ENCODE data around the gene CNOT3.
"Not testable (repeated sequence)": the region's sequence is repeated elsewhere in the genome, so short reads cannot be mapped to it uniquely, and the experiment has no call there.

The CNOT3 gene

DNA sequence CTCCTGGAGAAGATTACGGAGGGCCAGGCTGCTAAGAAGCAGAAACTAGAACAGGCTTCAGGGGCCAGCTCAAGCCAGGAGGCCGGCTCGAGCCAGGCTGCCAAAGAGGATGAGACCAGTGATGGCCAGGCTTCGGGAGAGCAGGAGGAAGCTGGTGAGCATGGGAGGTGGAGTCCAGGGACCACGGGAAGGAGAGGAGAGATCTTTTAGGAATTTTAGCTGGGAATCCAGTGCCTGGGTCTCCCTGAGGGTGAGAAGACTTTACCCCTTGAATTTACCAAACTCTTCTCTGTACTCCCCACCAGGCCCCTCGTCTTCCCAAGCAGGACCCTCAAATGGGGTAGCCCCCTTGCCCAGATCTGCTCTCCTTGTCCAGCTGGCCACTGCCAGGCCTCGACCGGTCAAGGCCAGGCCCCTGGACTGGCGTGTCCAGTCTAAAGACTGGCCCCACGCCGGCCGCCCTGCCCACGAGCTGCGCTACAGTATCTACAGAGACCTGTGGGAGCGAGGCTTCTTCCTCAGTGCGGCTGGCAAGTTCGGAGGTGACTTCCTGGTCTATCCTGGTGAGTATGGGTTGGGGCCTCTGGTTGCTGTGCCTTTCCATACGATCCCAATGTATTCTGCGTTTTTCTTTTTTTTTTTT, 54.4 kb downstream of the CNOT3 start:
- H3K36me3 ChIP-seq (ENCODE audit: low read length) = peaks cover 4% of the 10 kb centered on the region
- 0 out of 2 replicates have a peak overlapping the region, but pooled peaks have one; percentile 87 for H3K27ac ChIP-seq (ENCODE audit: low read depth, low read length)
- H3F3A ChIP-seq (ENCODE audit: insufficient read depth) = 0 out of 2 replicates have a peak, but pooled peaks cover 2% of the 10 kb centered on the region
- no peaks in the 10 kb centered on the region for H4K20me1 ChIP-seq (ENCODE audit: low read depth, low read length)
- no peaks in the 10 kb centered on the region for H3K27me3 ChIP-seq (ENCODE audit: low read length)
- H3K79me2 ChIP-seq (ENCODE audit: insufficient read depth, low read length) = peaks cover 22% of the 10 kb centered on the region
- H3K4me3 ChIP-seq (ENCODE audit: insufficient read depth, low read length, poor library complexity, severe bottlenecking) = peak overlapping the region; percentile 61
- peak overlapping the region; percentile 71 for H3K4me2 ChIP-seq (ENCODE audit: low read depth, low read length, poor library complexity, severe bottlenecking)
- peak overlapping the region; percentile 75 for H3K9ac ChIP-seq (ENCODE audit: low read length)
- no peaks in the 10 kb centered on the region for H3K9me2 ChIP-seq (replicated peaks; ENCODE audit: insufficient read depth, low read length)
- H2AFZ ChIP-seq (ENCODE audit: low read depth, low read length, severe bottlenecking) = peak overlapping the region; percentile 37
- H3K9me3 ChIP-seq (ENCODE audit: insufficient read depth, low read length) = no peaks in the 10 kb centered on the region
- no peak for TF ChIP-seq EZH2phosphoT487 (conservative IDR thresholded peaks at IDR 0.05; ENCODE audit: low read length)

DNA sequence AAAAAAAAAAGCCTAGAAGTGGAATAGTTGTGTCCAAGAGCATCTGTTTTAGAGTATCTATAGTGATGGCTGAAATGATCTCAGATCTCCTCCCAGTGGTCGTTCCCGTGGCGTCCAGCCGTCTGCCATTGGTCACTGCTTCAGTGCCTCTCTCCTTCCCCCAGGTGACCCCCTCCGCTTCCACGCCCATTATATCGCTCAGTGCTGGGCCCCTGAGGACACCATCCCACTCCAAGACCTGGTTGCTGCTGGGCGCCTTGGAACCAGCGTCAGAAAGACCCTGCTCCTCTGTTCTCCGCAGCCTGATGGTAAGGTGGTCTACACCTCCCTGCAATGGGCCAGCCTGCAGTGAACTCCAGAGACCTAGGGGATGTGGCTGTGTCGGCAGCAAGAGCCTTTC, 55.4 kb downstream of the CNOT3 start:
- Histone ChIP-seq H3K4me3 (ENCODE audit: insufficient read depth, low read length, poor library complexity, severe bottlenecking) (no peak overlapping the region), H3K9me3 (ENCODE audit: insufficient read depth, low read length) (no peaks in the 10 kb centered on the region), H3K27ac (ENCODE audit: low read depth, low read length) (no peak overlapping the region), H3F3A (ENCODE audit: insufficient read depth) (0 out of 2 replicates have a peak, but pooled peaks cover 4% of the 10 kb centered on the region), H3K36me3 (ENCODE audit: low read length) (peaks cover 4% of the 10 kb centered on the region), H3K9me2 (replicated peaks; ENCODE audit: insufficient read depth, low read length) (no peaks in the 10 kb centered on the region), H3K4me2 (ENCODE audit: low read depth, low read length, poor library complexity, severe bottlenecking) (no peak overlapping the region), H4K20me1 (ENCODE audit: low read depth, low read length) (no peaks in the 10 kb centered on the region), H3K27me3 (ENCODE audit: low read length) (no peaks in the 10 kb centered on the region), H3K9ac (ENCODE audit: low read length) (no peak overlapping the region), H2AFZ (ENCODE audit: low read depth, low read length, severe bottlenecking) (no peak overlapping the region), H3K79me2 (ENCODE audit: insufficient read depth, low read length) (peaks cover 22% of the 10 kb centered on the region)
- TF ChIP-seq, protein P1, sequence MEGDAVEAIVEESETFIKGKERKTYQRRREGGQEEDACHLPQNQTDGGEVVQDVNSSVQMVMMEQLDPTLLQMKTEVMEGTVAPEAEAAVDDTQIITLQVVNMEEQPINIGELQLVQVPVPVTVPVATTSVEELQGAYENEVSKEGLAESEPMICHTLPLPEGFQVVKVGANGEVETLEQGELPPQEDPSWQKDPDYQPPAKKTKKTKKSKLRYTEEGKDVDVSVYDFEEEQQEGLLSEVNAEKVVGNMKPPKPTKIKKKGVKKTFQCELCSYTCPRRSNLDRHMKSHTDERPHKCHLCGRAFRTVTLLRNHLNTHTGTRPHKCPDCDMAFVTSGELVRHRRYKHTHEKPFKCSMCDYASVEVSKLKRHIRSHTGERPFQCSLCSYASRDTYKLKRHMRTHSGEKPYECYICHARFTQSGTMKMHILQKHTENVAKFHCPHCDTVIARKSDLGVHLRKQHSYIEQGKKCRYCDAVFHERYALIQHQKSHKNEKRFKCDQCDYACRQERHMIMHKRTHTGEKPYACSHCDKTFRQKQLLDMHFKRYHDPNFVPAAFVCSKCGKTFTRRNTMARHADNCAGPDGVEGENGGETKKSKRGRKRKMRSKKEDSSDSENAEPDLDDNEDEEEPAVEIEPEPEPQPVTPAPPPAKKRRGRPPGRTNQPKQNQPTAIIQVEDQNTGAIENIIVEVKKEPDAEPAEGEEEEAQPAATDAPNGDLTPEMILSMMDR (IDR thresholded peaks at IDR 0.05; ENCODE audit: insufficient read depth, low read length, poor library complexity, severe bottlenecking) = no peak
- TF ChIP-seq EZH2phosphoT487 (conservative IDR thresholded peaks at IDR 0.05; ENCODE audit: low read length) = no peak

DNA sequence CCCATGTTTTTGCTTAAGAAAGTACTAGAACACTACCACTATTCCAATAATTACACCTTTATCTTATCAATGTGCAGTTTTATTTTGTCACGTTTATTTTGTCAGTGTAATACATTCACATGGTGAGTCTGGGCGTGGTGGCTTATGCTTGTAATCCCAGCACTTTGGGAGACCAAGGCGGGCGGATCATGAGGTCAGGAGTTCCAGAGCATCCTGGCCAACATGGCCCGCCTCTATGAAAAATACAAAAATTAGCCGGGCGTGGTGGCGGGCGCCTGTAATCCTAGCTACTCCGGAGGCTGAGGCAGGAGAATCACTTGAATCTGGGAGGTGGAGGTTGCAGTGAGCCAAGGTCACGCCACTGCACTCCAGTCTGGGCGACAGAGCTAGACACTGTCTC, 56.9 kb downstream of the CNOT3 start:
- H3K27ac ChIP-seq (ENCODE audit: low read depth, low read length); H3K9me3 ChIP-seq (ENCODE audit: insufficient read depth, low read length); H3K36me3 ChIP-seq (ENCODE audit: low read length); H3K4me3 ChIP-seq (ENCODE audit: insufficient read depth, low read length, poor library complexity, severe bottlenecking); H3K4me2 ChIP-seq (ENCODE audit: low read depth, low read length, poor library complexity, severe bottlenecking); H3F3A ChIP-seq (ENCODE audit: insufficient read depth); H3K27me3 ChIP-seq (ENCODE audit: low read length); H4K20me1 ChIP-seq (ENCODE audit: low read depth, low read length); H2AFZ ChIP-seq (ENCODE audit: low read depth, low read length, severe bottlenecking); H3K9ac ChIP-seq (ENCODE audit: low read length); H3K9me2 ChIP-seq (replicated peaks; ENCODE audit: insufficient read depth, low read length): not testable (repeated sequence)
- H3K79me2 ChIP-seq (ENCODE audit: insufficient read depth, low read length) = peaks cover 13% of the 10 kb centered on the region; the same call in 1 of the 2 replicates

DNA sequence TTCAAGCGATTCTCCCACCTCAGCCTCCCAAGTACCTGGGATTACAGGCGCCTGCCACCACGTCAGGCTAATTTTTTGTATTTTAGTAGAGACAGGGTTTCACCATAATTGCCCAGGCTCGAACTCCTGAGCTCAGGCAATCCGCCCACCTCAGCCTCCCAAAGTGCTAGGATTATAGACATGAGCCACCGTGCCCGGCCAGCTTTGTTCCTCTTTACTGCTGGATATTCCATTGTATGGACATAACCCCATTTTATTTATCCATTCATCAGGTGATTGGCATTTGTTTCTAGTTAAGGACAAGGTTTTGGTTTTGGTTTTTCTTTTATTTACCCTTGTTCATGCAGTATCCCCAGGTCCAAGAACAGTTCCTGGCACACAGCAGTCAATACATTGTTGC, 59.0 kb downstream of the CNOT3 start:
- Histone ChIP-seq H4K20me1 (ENCODE audit: low read depth, low read length) (peaks cover under 1% of the 10 kb centered on the region; the same call in 1 of the 2 replicates), H3F3A (ENCODE audit: insufficient read depth) (peaks cover 10% of the 10 kb centered on the region), H3K4me3 (ENCODE audit: insufficient read depth, low read length, poor library complexity, severe bottlenecking) (no peak overlapping the region), H3K36me3 (ENCODE audit: low read length) (peaks cover 8% of the 10 kb centered on the region), H2AFZ (ENCODE audit: low read depth, low read length, severe bottlenecking) (no peak overlapping the region), H3K4me2 (ENCODE audit: low read depth, low read length, poor library complexity, severe bottlenecking) (no peak overlapping the region), H3K9ac (ENCODE audit: low read length) (no peak overlapping the region), H3K9me3 (ENCODE audit: insufficient read depth, low read length) (no peaks in the 10 kb centered on the region), H3K9me2 (replicated peaks; ENCODE audit: insufficient read depth, low read length) (no peaks in the 10 kb centered on the region), H3K27me3 (ENCODE audit: low read length) (no peaks in the 10 kb centered on the region), H3K27ac (ENCODE audit: low read depth, low read length) (no peak overlapping the region), H3K79me2 (ENCODE audit: insufficient read depth, low read length) (peaks cover 22% of the 10 kb centered on the region)
- no peak for TF ChIP-seq EZH2phosphoT487 (conservative IDR thresholded peaks at IDR 0.05; ENCODE audit: low read length)
- TF ChIP-seq, protein P1 (IDR thresholded peaks at IDR 0.05; ENCODE audit: insufficient read depth, low read length, poor library complexity, severe bottlenecking) = no peak

Data from SU-DHL-6 (cell line).